GM19438 (cell line): ENCODE data around the gene CYTH3.
"Not testable (repeated sequence)": the region's sequence is repeated elsewhere in the genome, so short reads cannot be mapped to it uniquely, and the experiment has no call there.

Experiments used
- ATAC-seq: cut with Tn5 transposase; IDR thresholded peaks from one replicate; pipeline ENCODE4 v1.9.1; 2021; ENCODE audit warnings: low read depth; ENCODE audit not compliant: unreplicated experiment

The CYTH3 gene

DNA sequence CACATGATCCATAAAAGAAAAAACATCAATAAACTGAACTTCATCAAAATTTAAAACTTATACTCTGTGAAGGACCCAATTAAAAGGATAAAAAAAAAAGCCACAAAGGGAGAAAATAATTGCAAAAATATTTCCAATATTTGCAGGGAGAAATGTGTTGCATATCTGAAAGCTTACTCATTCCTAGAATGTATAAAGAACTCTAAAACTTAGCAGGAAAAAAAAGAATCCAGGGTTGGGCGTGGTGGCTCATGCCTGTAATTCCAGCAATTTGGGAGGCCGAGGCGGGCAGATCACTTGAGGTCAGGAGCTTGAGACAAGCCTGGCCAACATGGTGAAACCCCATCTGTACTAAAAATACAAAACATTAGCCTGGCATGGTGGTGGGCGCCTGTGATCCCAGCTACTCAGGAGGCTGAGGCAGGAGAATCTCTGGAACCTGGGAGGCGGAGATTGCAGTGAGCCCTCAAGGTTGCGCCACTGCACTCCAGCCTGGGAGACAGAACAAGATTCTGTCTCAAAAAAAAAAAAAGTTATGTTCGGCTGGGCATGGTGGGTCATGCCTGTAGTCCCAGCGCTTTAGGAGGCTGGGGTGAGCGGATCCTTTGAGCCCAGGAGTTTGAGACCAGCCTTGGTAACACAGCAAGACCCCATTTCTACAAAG is 11.1 kb upstream of the CYTH3 start:
- ATAC-seq = not testable (repeated sequence)

- no peak for ATAC-seq
Measured at GRCh38 chr7:6279937-6280336, 7.5 kb upstream of the CYTH3 start.

GRCh38 chr7:6279341-6279740 is 6.9 kb upstream of the CYTH3 start:
- ATAC-seq = no peak

DNA sequence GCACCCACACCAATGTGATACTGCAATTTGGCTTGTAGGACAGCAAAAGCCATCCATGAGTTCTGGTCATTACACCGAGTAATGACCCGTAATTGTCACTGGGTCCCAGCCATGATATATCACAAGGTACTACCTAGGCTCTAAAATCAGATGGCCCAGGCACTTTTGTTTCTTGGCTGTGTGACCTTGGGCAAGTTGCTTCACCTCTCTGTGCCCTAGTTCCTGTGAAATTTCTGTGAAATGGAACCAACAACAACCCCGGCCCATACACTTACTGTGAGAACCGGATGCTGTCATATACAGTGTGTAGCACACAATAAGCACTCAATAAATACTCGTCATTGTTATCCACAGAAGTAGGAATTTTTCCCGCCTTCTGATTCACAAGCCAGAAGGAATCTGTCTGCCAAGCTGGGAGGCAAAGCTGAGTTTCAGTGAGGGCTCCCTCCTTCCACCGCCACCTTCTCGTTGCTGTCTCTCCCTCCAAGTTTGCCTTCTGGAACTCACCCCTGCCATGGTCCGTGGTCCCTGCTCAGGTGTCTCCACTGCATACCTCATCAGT is 6.4 kb upstream of the CYTH3 start:
- no peak for ATAC-seq

- ATAC-seq = no peak
Measured at GRCh38 chr7:6277476-6277875, 5.1 kb upstream of the CYTH3 start.

GRCh38 chr7:6276911-6277408 is 4.5 kb upstream of the CYTH3 start:
- no peak for ATAC-seq

DNA sequence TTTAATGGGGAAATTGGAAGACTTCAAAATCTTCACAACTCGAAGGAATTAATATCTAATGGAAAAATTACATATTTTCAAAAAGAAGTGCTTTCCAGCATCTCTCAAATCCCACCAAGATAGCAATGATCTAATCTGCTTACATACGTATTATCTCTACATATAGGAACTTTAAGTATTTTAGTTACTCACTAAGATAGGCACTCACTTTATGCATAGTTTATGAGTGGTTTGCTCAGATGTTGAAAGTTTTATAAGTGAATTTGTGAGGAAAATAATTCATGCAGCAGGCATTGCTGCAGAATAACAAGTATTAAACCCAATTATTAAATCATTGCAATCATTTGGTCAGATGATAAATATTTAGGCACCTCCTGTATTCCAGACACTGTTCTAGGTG is 2.3 kb upstream of the CYTH3 start:
- no peak for ATAC-seq

DNA sequence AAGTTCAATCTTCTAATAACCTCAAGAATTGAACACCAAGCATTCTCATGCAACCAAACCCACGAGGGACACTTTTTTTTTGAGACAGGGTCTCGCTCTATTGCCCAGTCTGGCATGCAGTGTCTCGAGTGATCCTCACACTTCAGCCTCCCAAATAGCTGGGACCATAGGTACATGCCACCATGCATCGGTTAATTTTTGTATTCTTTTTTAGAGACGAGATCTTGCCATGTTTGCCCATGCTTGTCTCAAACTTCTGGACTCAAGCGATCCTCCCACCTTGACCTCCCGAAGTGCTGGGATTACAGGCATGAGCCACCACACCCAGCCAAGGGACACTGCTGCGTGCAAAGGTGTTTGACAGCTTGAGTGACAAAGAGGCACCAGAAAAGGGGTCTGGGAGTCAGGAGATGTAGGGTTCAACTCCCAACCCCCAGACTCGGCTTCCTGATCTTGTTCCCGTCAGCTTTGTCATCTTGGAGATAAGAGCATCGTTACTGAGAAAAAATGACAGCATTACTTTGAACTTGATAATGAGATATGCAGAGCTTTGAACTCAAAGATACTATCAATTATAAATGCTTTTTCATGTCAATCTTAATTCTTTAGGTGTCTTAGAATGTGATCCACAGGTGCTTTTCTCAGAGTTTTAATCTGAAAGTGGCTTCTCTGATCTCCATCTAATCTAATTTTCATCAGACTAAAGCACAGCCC is 1.6 kb upstream of the CYTH3 start:
- ATAC-seq = no peak

DNA sequence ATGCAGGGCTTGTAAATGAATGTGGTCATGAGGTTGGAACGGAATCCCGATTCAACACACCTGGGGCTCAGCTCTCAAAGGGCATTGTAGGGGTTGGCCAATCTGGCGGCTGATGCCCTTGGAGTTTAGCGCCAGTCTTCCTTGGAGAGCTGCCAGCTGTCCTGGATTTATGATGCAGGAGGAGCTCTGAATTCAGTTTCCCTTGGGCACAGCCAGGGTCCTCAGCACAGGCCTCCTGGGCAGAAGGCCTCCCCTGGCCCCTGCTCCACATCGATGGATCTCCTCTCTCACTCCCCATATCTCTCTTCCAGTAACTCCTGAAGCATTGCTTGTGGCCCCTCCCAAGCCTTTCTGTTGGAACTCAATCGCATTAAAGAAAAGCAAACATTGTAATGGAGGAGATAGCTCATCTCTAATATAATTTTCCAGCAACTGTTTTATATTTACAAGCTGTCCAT is 985 bp upstream of the CYTH3 start:
- no peak for ATAC-seq

GRCh38 chr7:6271694-6272440 is 557 bp downstream of the CYTH3 start:
- no peak for ATAC-seq

DNA sequence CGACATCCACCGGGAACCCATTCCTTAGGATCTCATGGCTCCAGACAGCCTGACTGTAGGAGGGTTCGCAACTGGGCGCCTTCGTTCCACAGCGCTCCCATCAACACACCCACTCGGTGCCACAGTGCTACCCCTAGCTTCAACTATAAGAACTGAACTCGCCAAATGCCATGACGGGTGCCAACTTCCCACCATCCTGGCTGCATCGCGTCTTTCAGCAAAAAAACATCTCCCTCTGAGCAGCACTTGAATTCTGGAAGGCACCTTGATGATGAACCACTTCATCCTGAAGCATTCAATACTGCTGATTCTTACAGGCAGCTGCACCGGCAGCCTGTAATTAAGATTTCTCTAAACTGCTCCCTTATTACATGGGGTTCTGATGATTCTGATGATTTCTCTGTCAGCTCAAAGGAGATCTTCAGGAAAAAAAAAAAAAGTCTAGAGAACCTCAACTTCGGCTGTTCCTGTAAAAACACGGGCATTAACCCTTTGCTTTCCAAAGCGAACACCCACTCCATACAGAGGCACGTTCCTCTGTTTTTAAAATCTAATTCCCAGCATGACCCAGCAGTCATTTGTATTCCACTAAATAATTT is 1.3 kb downstream of the CYTH3 start:
- ATAC-seq = no peak

DNA sequence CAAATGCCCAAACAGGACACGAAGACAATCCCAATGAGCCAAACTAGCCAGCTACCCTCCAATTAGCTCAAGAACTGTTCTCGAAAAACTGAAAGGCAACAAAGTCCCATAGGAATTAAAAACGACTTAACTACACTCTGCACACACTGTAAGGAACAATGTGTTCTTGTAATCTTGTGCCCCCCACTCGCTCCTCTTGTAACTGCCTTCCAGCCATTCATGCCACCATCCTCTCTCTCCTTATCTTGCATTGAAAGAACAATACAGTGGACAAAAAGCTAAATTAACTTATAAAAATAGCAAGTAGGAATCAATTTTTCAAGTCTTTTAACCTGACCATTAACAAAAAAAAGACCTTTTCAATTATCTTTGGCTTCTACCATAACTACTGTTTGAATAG is 2.9 kb downstream of the CYTH3 start:
- ATAC-seq = no peak

GRCh38 chr7:6268907-6269306 is 3.5 kb downstream of the CYTH3 start:
- ATAC-seq = no peak

DNA sequence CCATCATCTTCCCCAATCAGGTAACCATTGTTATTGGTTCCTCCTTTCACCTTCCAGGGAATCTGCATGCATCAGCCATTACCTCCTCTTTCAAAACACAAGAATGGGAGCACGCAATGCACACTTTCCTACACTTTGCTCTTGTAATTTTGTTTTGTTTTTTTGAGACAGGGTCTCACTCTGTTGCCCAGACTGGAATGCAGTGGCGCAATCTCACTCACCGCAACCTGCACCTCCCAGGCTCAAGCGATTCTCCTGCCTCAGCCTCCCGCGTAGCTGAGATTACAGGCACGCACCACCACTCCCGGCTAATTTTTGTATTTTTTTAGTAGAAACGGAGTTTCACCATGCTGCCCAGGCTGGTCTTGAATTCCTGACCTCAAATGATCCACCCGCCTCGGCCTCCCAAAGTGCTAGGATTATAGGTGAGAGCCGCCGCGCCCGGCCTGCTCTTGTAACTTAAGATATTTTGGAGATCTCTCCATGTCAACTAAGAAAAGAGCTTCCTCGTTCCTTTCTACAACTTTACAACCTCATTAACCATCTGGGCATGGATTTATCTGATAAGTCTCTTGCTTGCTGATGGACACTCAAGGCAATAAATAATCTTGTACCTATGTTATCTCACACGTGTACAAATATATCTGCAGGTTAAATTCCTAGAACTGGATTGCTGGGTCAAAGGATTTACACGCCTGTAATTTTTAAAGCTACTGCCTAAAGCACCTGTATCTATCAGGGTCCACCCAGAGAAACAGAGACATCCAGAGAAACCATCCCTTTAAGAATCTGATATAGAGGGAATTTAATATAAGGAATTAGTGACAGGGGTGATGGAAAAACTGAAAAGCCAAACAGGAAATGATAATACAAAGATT is 4.2 kb downstream of the CYTH3 start:
- ATAC-seq = no peak

- no peak for ATAC-seq
Measured at GRCh38 chr7:6266699-6267098, 5.7 kb downstream of the CYTH3 start.

GRCh38 chr7:6262221-6262620 is 10.2 kb downstream of the CYTH3 start:
- no peak for ATAC-seq

- no peak for ATAC-seq
Measured at GRCh38 chr7:6261699-6262098, 10.7 kb downstream of the CYTH3 start.

- ATAC-seq = no peak
Measured at GRCh38 chr7:6260291-6261187, 11.9 kb downstream of the CYTH3 start.

DNA sequence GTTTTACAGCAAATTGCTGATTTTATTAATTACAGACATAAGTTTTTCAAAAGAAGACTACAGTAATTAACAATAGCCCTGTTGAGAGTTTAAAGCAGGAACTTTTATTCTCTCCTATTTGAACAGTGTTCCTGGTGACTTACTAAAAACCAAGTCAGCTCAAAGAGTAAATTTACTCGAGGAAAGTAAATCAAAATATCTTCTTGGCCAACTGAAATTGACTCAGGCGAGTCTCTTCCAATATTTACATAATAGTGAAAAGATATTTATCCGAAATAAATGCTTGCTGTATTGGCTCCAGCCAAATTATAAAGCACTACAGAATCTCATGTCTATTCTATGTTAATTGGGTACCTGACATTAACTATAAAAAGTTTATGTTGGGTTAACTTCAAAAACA is 13.2 kb downstream of the CYTH3 start:
- ATAC-seq = no peak
